Transverse colon (tissue), 4 donors: ENCODE results near the gene APLN. TPM values are rescaled to one million over a fixed set of nuclear protein-coding genes. Genes with fewer than 3 reads are reported as not detected.

Experiments used
- DNase-seq: peaks from one replicate; pipeline ENCODE4 v3.0.0-alpha.2; 2019
- H3K27ac ChIP-seq, 4 donors: fragments of 200-600 bp; sonication (generic); 2 replicates each; pipeline ENCODE4 v1.5.1; 2016 to 2018; ENCODE audit warnings: inconsistent platforms in 4 of 4
- H3K27me3 ChIP-seq: fragments of 200-600 bp; sonication (generic); 2 replicates; pipeline ENCODE4 v1.5.1; 2017; ENCODE audit warnings: inconsistent platforms
- H3K36me3 ChIP-seq, 4 donors: fragments of 200-600 bp; sonication (generic); 2 replicates each; pipeline ENCODE4 v1.5.1; 2017 to 2019; ENCODE audit warnings: inconsistent platforms in 4 of 4
- H3K4me1 ChIP-seq, 4 donors: fragments of 200-600 bp; sonication (generic); 2 replicates each; pipeline ENCODE4 v1.5.1; 2017 to 2020; ENCODE audit warnings: inconsistent platforms in 4 of 4
- H3K4me3 ChIP-seq, 4 donors: fragments of 200-600 bp; sonication (generic); 1 replicate in 1 of 4; 2 replicates in 3 of 4; pipeline versions ENCODE4 v1.5.1 to v1.6.1; 2017 to 2019; ENCODE audit warnings: inconsistent platforms in 4 of 4
- H3K9me3 ChIP-seq, 2 donors: fragments of 200-600 bp; sonication (generic); 2 replicates each; pipeline ENCODE4 v1.5.1; 2017 to 2019; ENCODE audit warnings: inconsistent platforms in 2 of 2
- CTCF ChIP-seq, 5 experiments: fragments of 200-600 bp in 3 of 5; fragments of 450-650 bp in 2 of 5; sonication (generic) in 3 of 5; IDR thresholded peaks; 1 replicate in 2 of 5; 2 replicates in 3 of 5; pipeline ENCODE4 v1.5.1; 2016 to 2017; ENCODE audit warnings: antibody characterized with exemption in 5 of 5, inconsistent platforms in 3 of 5, mild to moderate bottlenecking in 2 of 5, moderate library complexity in 1 of 5
- EP300 ChIP-seq: sonication (generic); formaldehyde crosslinking; IDR thresholded peaks from one replicate; pipeline ENCODE4 v1.6.1; 2017; ENCODE audit warnings: antibody characterized with exemption, low read depth
- POLR2A ChIP-seq: fragments of 450-650 bp; IDR thresholded peaks from one replicate; pipeline ENCODE4 v1.6.1; 2016; ENCODE audit warnings: antibody characterized with exemption, mild to moderate bottlenecking, moderate library complexity
- POLR2AphosphoS5 ChIP-seq, 3 donors: sonication (generic); formaldehyde crosslinking; IDR thresholded peaks; one replicate each; pipeline ENCODE4 v1.6.1; 2016; ENCODE audit warnings: antibody characterized with exemption in 3 of 3
- WGBS, 2 donors: methylation state at CpG; one replicate each; pipeline ENCODE4 v1.1.5; 2018; ENCODE audit warnings: low coverage in 1 of 2; 5-methylcytosine and 5-hydroxymethylcytosine counted together
- in situ Hi-C, 4 donors: fragments of 200-750 bp; cut with MboI; loops; one replicate each; pipeline versions ENCODE4 v1.15.0 to v1.15.1; 2017; ENCODE audit warnings: low sequenced_read_pairs in 3 of 4, low pct_ligation_motif_present in 1 of 4, low pct_unique_long_range_greater_than_20kb in 1 of 4
- intact Hi-C: fragments of 100-400 bp; cut with DNase I; formaldehyde crosslinking; loops from one replicate; pipeline ENCODE4 v1.15.1; 2023; ENCODE audit warnings: low total_unique reads
- total RNA-seq, 4 donors: library from RNA; depleted of rRNA; stranded (reverse); fragments of >200 nt; gene quantifications; one replicate each; pipeline ENCODE4 v1.1.0, GENCODE V29; 2016

The APLN gene
- total RNA-seq, 4 donors from 2014 or later: not detected

DNA sequence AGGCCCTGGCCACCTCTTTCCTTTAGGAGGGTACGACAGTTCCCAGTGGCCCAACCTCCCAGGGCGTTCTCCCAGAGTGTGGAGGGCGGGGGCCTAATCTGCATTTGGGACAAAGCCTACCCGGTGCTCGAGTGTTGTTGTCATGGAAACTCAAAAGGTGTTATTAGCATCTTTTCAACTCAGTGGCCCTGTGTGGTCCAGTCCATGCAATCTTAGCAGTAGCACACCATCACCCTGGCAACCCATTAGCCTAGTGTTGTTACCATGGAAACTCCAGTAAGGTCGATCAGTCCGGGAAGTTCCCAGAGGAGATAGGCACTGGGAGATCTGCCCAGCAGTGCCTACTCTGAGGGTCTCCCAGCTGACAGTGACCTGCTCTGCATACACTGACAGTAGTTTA lies 20.2 kb downstream of the APLN start:
- H3K4me1 ChIP-seq: peaks cover 0 to 8% (median 3%) of the 10 kb centered on the region in 4 donors
- H3K4me3 ChIP-seq: no peak overlapping the region
- no peaks in the 10 kb centered on the region for H3K9me3 ChIP-seq
- DNase-seq: no peak
- no peak for TF ChIP-seq POLR2AphosphoS5 (IDR thresholded peaks at IDR 0.05)
- TF ChIP-seq POLR2A: no peak
- no peak for TF ChIP-seq EP300
- no peak for TF ChIP-seq CTCF (IDR thresholded peaks at IDR 0.05)
- WGBS, 2 donors: 78% methylated on average over 7 of the region's 7 CpGs; no CpG with 5 or more reads in 1 of the 2 donors
- no peaks in the 10 kb centered on the region for H3K27me3 ChIP-seq
- H3K27ac ChIP-seq: no peak overlapping the region
- intact Hi-C loops: no loop called here
- in situ Hi-C loops: loop anchor here in 3 of 4 donors (10.0 to 25.0 kb wide), 3 partner anchors 80 to 203 kb away; partner anchors contain the start of gene ZDHHC9 (in 1 of the 3)
- no peaks in the 10 kb centered on the region for H3K36me3 ChIP-seq

GRCh38 chrX:129632443-129632842 lies 22.3 kb downstream of the APLN start:
- TF ChIP-seq POLR2A (no peak), EP300 (no peak), CTCF (IDR thresholded peaks at IDR 0.05) (no peak), POLR2AphosphoS5 (IDR thresholded peaks at IDR 0.05) (no peak)
- Histone ChIP-seq H3K9me3 (no peaks in the 10 kb centered on the region), H3K27ac (no peak overlapping the region), H3K36me3 (no peaks in the 10 kb centered on the region), H3K4me3 (no peak overlapping the region), H3K27me3 (no peaks in the 10 kb centered on the region), H3K4me1 (peaks cover 0 to 8% (median 3%) of the 10 kb centered on the region in 4 donors)
- intact Hi-C loops (no loop called here), in situ Hi-C loops (loop anchor here in 3 of 4 donors (10.0 to 25.0 kb wide), 3 partner anchors 82 to 205 kb away; partner anchors contain the start of gene ZDHHC9 (in 1 of the 3))
- no peak for DNase-seq
- WGBS, 2 donors: 65% methylated on average over 7 of the region's 7 CpGs; no CpG with 5 or more reads in 1 of the 2 donors

GRCh38 chrX:129631849-129632248 lies 22.9 kb downstream of the APLN start:
- no peaks in the 10 kb centered on the region for H3K9me3 ChIP-seq
- no peaks in the 10 kb centered on the region for H3K27me3 ChIP-seq
- H3K36me3 ChIP-seq: no peaks in the 10 kb centered on the region
- 87% methylated on average over 5 of the region's 5 CpGs; no CpG with 5 or more reads in 1 of the 2 donors for WGBS, 2 donors
- intact Hi-C loops: no loop called here
- H3K27ac ChIP-seq: no peak overlapping the region
- DNase-seq: no peak
- no peak overlapping the region for H3K4me3 ChIP-seq
- TF ChIP-seq POLR2A (no peak), EP300 (no peak)
- in situ Hi-C loops: loop anchor here in 3 of 4 donors (10.0 to 25.0 kb wide), 3 partner anchors 83 to 205 kb away; partner anchors contain the start of gene ZDHHC9 (in 1 of the 3)
- H3K4me1 ChIP-seq: peaks cover 0 to 6% (median 1%) of the 10 kb centered on the region in 4 donors

DNA sequence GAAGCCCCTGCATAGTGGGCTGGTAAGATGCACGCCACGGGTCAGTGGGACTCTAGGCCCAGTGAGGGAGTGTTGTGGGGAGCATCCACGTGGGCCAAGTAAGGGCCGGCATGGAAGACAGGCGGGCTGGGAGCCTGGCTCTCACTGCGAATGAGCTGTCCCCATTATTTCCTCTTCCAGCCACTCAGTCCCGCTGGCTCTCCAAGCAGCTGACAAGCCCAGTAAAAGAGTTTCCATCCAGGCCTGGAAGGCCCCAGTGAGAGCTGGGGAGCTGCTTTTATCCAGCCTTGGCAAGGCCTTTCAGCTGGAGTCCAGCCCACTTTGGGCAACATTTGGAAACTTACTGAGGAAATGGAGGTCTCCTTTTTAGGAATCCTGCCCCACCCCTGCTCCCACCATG lies 24.9 kb downstream of the APLN start:
- Histone ChIP-seq H3K27ac (no peak overlapping the region), H3K4me1 (no peaks in the 10 kb centered on the region), H3K27me3 (no peaks in the 10 kb centered on the region), H3K36me3 (no peaks in the 10 kb centered on the region), H3K9me3 (no peaks in the 10 kb centered on the region), H3K4me3 (no peak overlapping the region)
- WGBS, 2 donors: 73% methylated on average over 6 of the region's 7 CpGs; no CpG with 5 or more reads in 1 of the 2 donors
- TF ChIP-seq CTCF (IDR thresholded peaks at IDR 0.05): no peak
- no peak for TF ChIP-seq POLR2AphosphoS5 (IDR thresholded peaks at IDR 0.05)
- no peak for TF ChIP-seq POLR2A
- TF ChIP-seq EP300: no peak
- in situ Hi-C loops: loop anchor here in 3 of 4 donors (10.0 to 25.0 kb wide), 3 partner anchors 85 to 207 kb away; partner anchors contain the start of gene ZDHHC9 (in 1 of the 3)
- intact Hi-C loops: no loop called here
- no peak for DNase-seq

DNA sequence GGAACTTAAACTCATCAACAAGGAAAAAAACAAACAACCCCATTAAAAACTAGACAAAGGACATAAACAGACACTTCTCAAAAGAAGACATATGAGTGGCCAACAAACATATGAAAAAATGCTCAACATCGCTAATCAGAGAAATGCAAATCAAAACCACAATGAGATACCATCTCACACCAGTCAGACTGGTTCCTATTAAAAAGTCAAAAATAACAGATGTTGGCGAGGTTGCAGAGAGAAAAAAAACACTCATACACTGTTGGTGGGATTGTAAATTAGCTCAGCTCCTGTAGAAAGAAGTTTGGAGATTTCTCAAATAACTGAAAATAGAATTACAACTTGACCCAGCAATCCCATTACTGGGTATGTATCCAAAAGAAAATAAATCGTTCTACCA lies 28.7 kb downstream of the APLN start:
- H3K36me3 ChIP-seq: no peaks in the 10 kb centered on the region
- WGBS, 2 donors: 46% methylated on average over 3 of the region's 3 CpGs; no CpG with 5 or more reads in 1 of the 2 donors
- no peak overlapping the region for H3K27ac ChIP-seq
- in situ Hi-C loops: loop anchor here in 1 of 4 donors (25.0 kb wide), 1 partner anchor 211 kb away; the partner anchor contains the start of gene ZDHHC9
- H3K9me3 ChIP-seq: no peaks in the 10 kb centered on the region
- no peak overlapping the region for H3K4me3 ChIP-seq
- no peak for DNase-seq
- H3K27me3 ChIP-seq: no peaks in the 10 kb centered on the region
- intact Hi-C loops: no loop called here
- TF ChIP-seq EP300: no peak
- TF ChIP-seq POLR2A: no peak
- no peak for TF ChIP-seq CTCF (IDR thresholded peaks at IDR 0.05)
- no peak for TF ChIP-seq POLR2AphosphoS5 (IDR thresholded peaks at IDR 0.05)
- H3K4me1 ChIP-seq: no peaks in the 10 kb centered on the region
